SH-SY5Y (cell line): ENCODE measurements around the gene DHRS3.

ENCODE experiments used
- GATA2 ChIP-seq: IDR thresholded peaks from 2 replicates; pipeline ENCODE4 v1.6.1; 2011; ENCODE audit warnings: mild to moderate bottlenecking, low read depth, low read length
- GATA3 ChIP-seq: IDR thresholded peaks from 2 replicates; pipeline ENCODE4 v1.6.1; 2011; ENCODE audit warnings: low read depth, mild to moderate bottlenecking, low read length, moderate library complexity

DNA sequence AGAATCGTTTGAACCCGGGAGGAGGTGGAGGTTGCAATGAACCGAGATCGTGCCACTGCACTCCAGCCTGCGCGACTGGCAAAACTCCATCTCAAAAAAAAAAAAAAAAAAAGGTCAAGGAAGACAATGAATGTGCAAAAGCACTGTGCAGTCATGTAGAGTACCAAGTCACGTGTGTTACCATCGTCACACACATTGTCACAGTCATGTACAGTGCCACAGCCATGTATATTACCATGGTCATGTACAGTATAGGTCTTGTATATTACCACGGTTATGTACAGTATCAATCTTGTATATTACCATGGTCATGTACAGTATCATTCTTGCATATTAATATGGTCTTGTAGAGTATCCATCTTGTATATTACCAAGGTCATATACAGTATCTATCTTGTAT is 13.0 kb downstream of the DHRS3 start:
- no peak for TF ChIP-seq GATA2
- TF ChIP-seq GATA3: no peak
